Amniotic stem cell (primary cell): Measurements from ENCODE around the gene INVS.

Source experiments
- DNase-seq: peaks from one replicate; lab custom pipeline; 2025; lab: John Stamatoyannopoulos, UW

The INVS gene

GRCh38 chr9:100277166-100277979 is 178.3 kb downstream of the INVS start:
- no peak for DNase-seq

- DNase-seq, result no peak
These were observed 182.0 kb downstream of the INVS start for GRCh38 chr9:100281066-100281465.

- no peak for DNase-seq
These were observed 182.8 kb downstream of the INVS start for GRCh38 chr9:100281676-100282387.

GRCh38 chr9:100282388-100282719 is 183.3 kb downstream of the INVS start:
- DNase-seq, result no peak

- DNase-seq, result no peak
These were observed 185.2 kb downstream of the INVS start for GRCh38 chr9:100284247-100284646.

GRCh38 chr9:100285080-100285479 is 186.0 kb downstream of the INVS start:
- no peak for DNase-seq

- no peak for DNase-seq
These were observed 186.6 kb downstream of the INVS start for GRCh38 chr9:100285601-100286000.

GRCh38 chr9:100286257-100286656 is 187.2 kb downstream of the INVS start:
- DNase-seq, result no peak

- no peak for DNase-seq
These were observed 188.1 kb downstream of the INVS start for GRCh38 chr9:100287186-100287585.

- DNase-seq, result no peak
These were observed 191.7 kb downstream of the INVS start for GRCh38 chr9:100290714-100291113.

GRCh38 chr9:100292414-100292813 is 193.4 kb downstream of the INVS start:
- DNase-seq, result no peak

- no peak for DNase-seq
These were observed 195.3 kb downstream of the INVS start for GRCh38 chr9:100294341-100294740.

- no peak for DNase-seq
These were observed 195.8 kb downstream of the INVS start for GRCh38 chr9:100294806-100295205.

GRCh38 chr9:100295240-100295639 is 196.2 kb downstream of the INVS start:
- DNase-seq, result no peak

GRCh38 chr9:100296407-100296806 is 197.4 kb downstream of the INVS start:
- no peak for DNase-seq

- no peak for DNase-seq
These were observed 199.3 kb downstream of the INVS start for GRCh38 chr9:100298378-100298777.

- DNase-seq, result no peak
These were observed 204.7 kb downstream of the INVS start for GRCh38 chr9:100303747-100304146.

GRCh38 chr9:100306283-100306682 is 207.2 kb downstream of the INVS start:
- no peak for DNase-seq

GRCh38 chr9:100307080-100307479 is 208.0 kb downstream of the INVS start:
- DNase-seq, result no peak

GRCh38 chr9:100308965-100309564 is 210.0 kb downstream of the INVS start:
- DNase-seq, result no peak

- DNase-seq, result no peak
These were observed 210.9 kb downstream of the INVS start for GRCh38 chr9:100309992-100310391.

- no peak for DNase-seq
These were observed 216.5 kb downstream of the INVS start for GRCh38 chr9:100315561-100315960.

- peak; percentile 18 for DNase-seq
These were observed 218.7 kb downstream of the INVS start for GRCh38 chr9:100317706-100318105.
